Spleen (tissue), 11 donors: ENCODE results near the gene THBS4. TPM values are rescaled to one million over a fixed set of nuclear protein-coding genes. Genes with fewer than 3 reads are reported as not detected.

ENCODE experiments used
- DNase-seq: peaks from one replicate; pipeline ENCODE4 v3.0.0-alpha.2; 2020
- H3K27ac ChIP-seq, 8 donors: fragments of 200-600 bp; sonication (generic) in 7 of 8; 1 replicate in 4 of 8; 2 replicates in 4 of 8; pipeline versions ENCODE4 v1.5.0 to v1.8.0; 2016 to 2021; ENCODE audit warnings: inconsistent platforms in 4 of 8, mild to moderate bottlenecking in 4 of 8, moderate library complexity in 1 of 8
- H3K27me3 ChIP-seq, 7 donors: fragments of 200-600 bp; sonication (generic) in 6 of 7; replicated peaks in 1 of 7; 1 replicate in 4 of 7; 2 replicates in 3 of 7; pipeline versions ENCODE4 v1.5.0 to v1.8.0; 2016 to 2021; ENCODE audit warnings: inconsistent platforms in 3 of 7, mild to moderate bottlenecking in 1 of 7
- H3K36me3 ChIP-seq, 6 donors: fragments of 200-600 bp; sonication (generic) in 5 of 6; 1 replicate in 4 of 6; 2 replicates in 2 of 6; pipeline versions ENCODE4 v1.5.0 to v1.8.0; 2016 to 2021; ENCODE audit warnings: inconsistent platforms in 2 of 6
- H3K4me1 ChIP-seq, 6 donors: fragments of 200-600 bp; sonication (generic) in 5 of 6; 1 replicate in 3 of 6; 2 replicates in 3 of 6; pipeline versions ENCODE4 v1.5.0 to v1.8.0; 2016 to 2021; ENCODE audit warnings: inconsistent platforms in 3 of 6
- H3K4me3 ChIP-seq, 8 donors: fragments of 200-600 bp; sonication (generic) in 7 of 8; 1 replicate in 4 of 8; 2 replicates in 4 of 8; pipeline versions ENCODE4 v1.5.0 to v1.8.0; 2016 to 2021; ENCODE audit warnings: inconsistent platforms in 4 of 8, mild to moderate bottlenecking in 4 of 8, moderate library complexity in 2 of 8
- H3K9me3 ChIP-seq, 8 donors: fragments of 200-600 bp; sonication (generic) in 7 of 8; 1 replicate in 4 of 8; 2 replicates in 4 of 8; pipeline versions ENCODE4 v1.5.0 to v1.8.0; 2016 to 2021; ENCODE audit warnings: inconsistent platforms in 4 of 8
- POLR2A ChIP-seq, 3 donors: fragments of 450-650 bp; IDR thresholded peaks; one replicate each; pipeline ENCODE4 v1.5.1; 2017; ENCODE audit warnings: antibody characterized with exemption in 3 of 3, mild to moderate bottlenecking in 1 of 3
- POLR2AphosphoS5 ChIP-seq, 3 donors: sonication (generic); formaldehyde crosslinking; IDR thresholded peaks; one replicate each; pipeline ENCODE4 v1.5.1; 2017; ENCODE audit warnings: antibody characterized with exemption in 3 of 3
- WGBS, 5 donors: extraction: QIAGEN DNeasy Blood & Tissue Kit in 3 of 5; methylation state at CpG; one replicate each; pipeline versions ENCODE4 v1.1.5 to v1.1.7; 2013 to 2018; 5-methylcytosine and 5-hydroxymethylcytosine counted together
- intact Hi-C: fragments of 100-400 bp; cut with DNase I; formaldehyde crosslinking; loops from one replicate; pipeline ENCODE4 v1.15.0; 2023; ENCODE audit warnings: low total_unique reads
- polyA plus RNA-seq, 3 donors: library from polyadenylated mRNA; stranded (reverse); fragments of 200-250 nt; gene quantifications; one replicate each; pipeline ENCODE4 v1.2.1, GENCODE V29; 2013
- total RNA-seq, 7 donors: library from RNA; depleted of rRNA in 3 of 7; stranded (reverse); fragments of >200 nt in 3 of 7; fragmentation: NEBNext Ultra II Directional in 4 of 7; extraction: Animal tissue kit (Norgen Biotek cat#: 25700) in 4 of 7; gene quantifications; one replicate each; pipeline versions ENCODE4 v1.1.0 to v1.2.1, GENCODE V29; 2016 to 2021
- TF ChIP-seq, protein P1 (sequence below), 11 experiments: fragments of 200-600 bp in 7 of 11; fragments of 450-650 bp in 4 of 11; sonication (generic) in 4 of 11; IDR thresholded peaks in 8 of 11; conservative IDR thresholded peaks in 3 of 11; 1 replicate in 7 of 11; 2 replicates in 4 of 11; pipeline versions ENCODE4 v1.4.0 to v1.8.0; 2016 to 2021; ENCODE audit warnings: antibody characterized with exemption in 11 of 11, inconsistent platforms in 4 of 11, mild to moderate bottlenecking in 1 of 11
- donor health status: healthy with polysubstance abuse.
- donor health status: DM: no; HTN: no; CAD: no; lungs with moderate emphysema.
- donor health status: DM: no; HTN: no; CAD: no.
- donor health status: Bipolar disorder and iron deficiency.
- donor health status: healthy.
- donor health status: DM: no; HTN: no; CAD: no.
- donor health status: DM: yes; HTN: yes; CAD: no.

THBS4 gene
- total and polyA plus RNA-seq, 10 donors, result 0.34 to 1.1 (median 0.68) TPM

- no peak overlapping the region for H3K4me3 ChIP-seq
- WGBS, 5 donors, result 87 to 99% (median 94%) methylated on average over 4 to 5 of the region's 5 CpGs
Measured at GRCh38 chr5:80068246-80068636, 33.1 kb downstream of the THBS4 start.

DNA sequence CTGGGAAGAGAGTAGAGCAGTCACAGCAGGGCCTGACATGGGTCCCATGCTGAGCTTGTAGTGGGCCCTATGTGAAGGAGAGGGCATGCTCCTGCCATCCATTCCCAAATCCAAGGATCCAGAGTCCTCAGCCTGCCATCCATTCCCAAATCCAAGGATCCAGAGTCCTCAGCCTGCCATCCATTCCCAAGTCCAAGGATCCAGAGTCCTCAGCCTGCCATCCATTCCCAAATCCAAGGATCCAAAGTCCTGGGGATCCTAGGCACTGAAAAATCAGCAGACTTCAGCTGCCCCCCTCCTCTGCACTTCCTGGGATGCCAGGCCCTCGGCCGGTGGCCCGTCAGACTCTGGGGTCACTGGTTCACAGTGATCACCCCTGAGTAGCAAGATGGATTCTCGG, 33.6 kb downstream of the THBS4 start:
- no peak for TF ChIP-seq POLR2A (IDR thresholded peaks at IDR 0.05)
- no peak for TF ChIP-seq POLR2AphosphoS5 (IDR thresholded peaks at IDR 0.05)
- TF ChIP-seq, protein P1, sequence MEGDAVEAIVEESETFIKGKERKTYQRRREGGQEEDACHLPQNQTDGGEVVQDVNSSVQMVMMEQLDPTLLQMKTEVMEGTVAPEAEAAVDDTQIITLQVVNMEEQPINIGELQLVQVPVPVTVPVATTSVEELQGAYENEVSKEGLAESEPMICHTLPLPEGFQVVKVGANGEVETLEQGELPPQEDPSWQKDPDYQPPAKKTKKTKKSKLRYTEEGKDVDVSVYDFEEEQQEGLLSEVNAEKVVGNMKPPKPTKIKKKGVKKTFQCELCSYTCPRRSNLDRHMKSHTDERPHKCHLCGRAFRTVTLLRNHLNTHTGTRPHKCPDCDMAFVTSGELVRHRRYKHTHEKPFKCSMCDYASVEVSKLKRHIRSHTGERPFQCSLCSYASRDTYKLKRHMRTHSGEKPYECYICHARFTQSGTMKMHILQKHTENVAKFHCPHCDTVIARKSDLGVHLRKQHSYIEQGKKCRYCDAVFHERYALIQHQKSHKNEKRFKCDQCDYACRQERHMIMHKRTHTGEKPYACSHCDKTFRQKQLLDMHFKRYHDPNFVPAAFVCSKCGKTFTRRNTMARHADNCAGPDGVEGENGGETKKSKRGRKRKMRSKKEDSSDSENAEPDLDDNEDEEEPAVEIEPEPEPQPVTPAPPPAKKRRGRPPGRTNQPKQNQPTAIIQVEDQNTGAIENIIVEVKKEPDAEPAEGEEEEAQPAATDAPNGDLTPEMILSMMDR (IDR thresholded peaks at IDR 0.05 in 8 of 11, conservative IDR thresholded peaks at IDR 0.05 in 3 of 11), result no peak
- H3K36me3 ChIP-seq, result no peaks in the 10 kb centered on the region
- no peak overlapping the region for H3K4me3 ChIP-seq
- H3K27ac ChIP-seq, result no peak overlapping the region
- H3K9me3 ChIP-seq, result no peaks in the 10 kb centered on the region
- H3K4me1 ChIP-seq, result peaks cover 3 to 30% (median 13%) of the 10 kb centered on the region in 6 donors
- no peak for DNase-seq
- intact Hi-C loops, result no loop called here
- H3K27me3 ChIP-seq, result no peaks in the 10 kb centered on the region
- WGBS, 5 donors, result 82 to 94% (median 85%) methylated on average over 4 of the region's 4 CpGs

More at GRCh38 chr5:80068246-80068636, 33.1 kb downstream of the THBS4 start:
- H3K27me3 ChIP-seq, result no peaks in the 10 kb centered on the region
- no peaks in the 10 kb centered on the region for H3K36me3 ChIP-seq
- H3K27ac ChIP-seq, result no peak overlapping the region
- DNase-seq, result no peak
- no peaks in the 10 kb centered on the region for H3K9me3 ChIP-seq
- intact Hi-C loops, result no loop called here
- peaks cover 3 to 30% (median 13%) of the 10 kb centered on the region in 6 donors for H3K4me1 ChIP-seq
- TF ChIP-seq POLR2AphosphoS5 (IDR thresholded peaks at IDR 0.05) (no peak), POLR2A (IDR thresholded peaks at IDR 0.05) (no peak)
- TF ChIP-seq, protein P1 (IDR thresholded peaks at IDR 0.05 in 8 of 11, conservative IDR thresholded peaks at IDR 0.05 in 3 of 11), result no peak

- 47 to 77% (median 62%) methylated on average over 4 of the region's 4 CpGs for WGBS, 5 donors
Measured at GRCh38 chr5:80069251-80069800, 34.2 kb downstream of the THBS4 start.

GRCh38 chr5:80069918-80070318, 34.8 kb downstream of the THBS4 start:
- Histone ChIP-seq H3K4me1 (peaks cover 3 to 30% (median 13%) of the 10 kb centered on the region in 6 donors), H3K9me3 (no peaks in the 10 kb centered on the region), H3K27ac (peak overlapping the region in 5 of 8 donors; percentile 20 to 43 (median 24)), H3K36me3 (no peaks in the 10 kb centered on the region), H3K4me3 (no peak overlapping the region), H3K27me3 (no peaks in the 10 kb centered on the region)
- WGBS, 5 donors, result 21 to 34% (median 25%) methylated on average over 3 of the region's 3 CpGs
- intact Hi-C loops, result no loop called here
- no peak for DNase-seq
- TF ChIP-seq POLR2AphosphoS5 (IDR thresholded peaks at IDR 0.05) (no peak), POLR2A (IDR thresholded peaks at IDR 0.05) (no peak)
- TF ChIP-seq, protein P1 (IDR thresholded peaks at IDR 0.05 in 8 of 11, conservative IDR thresholded peaks at IDR 0.05 in 3 of 11), result no peak

More at GRCh38 chr5:80069251-80069800, 34.2 kb downstream of the THBS4 start:
- no peak overlapping the region for H3K4me3 ChIP-seq
- H3K4me1 ChIP-seq, result peaks cover 3 to 30% (median 13%) of the 10 kb centered on the region in 6 donors
- H3K9me3 ChIP-seq, result no peaks in the 10 kb centered on the region
- TF ChIP-seq, protein P1 (IDR thresholded peaks at IDR 0.05 in 8 of 11, conservative IDR thresholded peaks at IDR 0.05 in 3 of 11), result no peak
- TF ChIP-seq POLR2A (IDR thresholded peaks at IDR 0.05) (no peak), POLR2AphosphoS5 (IDR thresholded peaks at IDR 0.05) (no peak)
- peak overlapping the region in 5 of 8 donors; percentile 20 to 43 (median 24) for H3K27ac ChIP-seq
- no peak for DNase-seq
- H3K36me3 ChIP-seq, result no peaks in the 10 kb centered on the region
- intact Hi-C loops, result no loop called here
- H3K27me3 ChIP-seq, result no peaks in the 10 kb centered on the region
